ENCODE measurements around the gene GADD45B.
A peak's percentile ranks its signal among the peaks of the same experiment; 100 is the strongest.

The GADD45B gene

GRCh38 chr19:2475702-2476450, at the start of gene GADD45B:
GADD45B (plus strand) TSS chr19:2476127; CDS start chr19:2476359, 232 bp downstream.
- peak; percentile 94 for DNase-seq

DNA sequence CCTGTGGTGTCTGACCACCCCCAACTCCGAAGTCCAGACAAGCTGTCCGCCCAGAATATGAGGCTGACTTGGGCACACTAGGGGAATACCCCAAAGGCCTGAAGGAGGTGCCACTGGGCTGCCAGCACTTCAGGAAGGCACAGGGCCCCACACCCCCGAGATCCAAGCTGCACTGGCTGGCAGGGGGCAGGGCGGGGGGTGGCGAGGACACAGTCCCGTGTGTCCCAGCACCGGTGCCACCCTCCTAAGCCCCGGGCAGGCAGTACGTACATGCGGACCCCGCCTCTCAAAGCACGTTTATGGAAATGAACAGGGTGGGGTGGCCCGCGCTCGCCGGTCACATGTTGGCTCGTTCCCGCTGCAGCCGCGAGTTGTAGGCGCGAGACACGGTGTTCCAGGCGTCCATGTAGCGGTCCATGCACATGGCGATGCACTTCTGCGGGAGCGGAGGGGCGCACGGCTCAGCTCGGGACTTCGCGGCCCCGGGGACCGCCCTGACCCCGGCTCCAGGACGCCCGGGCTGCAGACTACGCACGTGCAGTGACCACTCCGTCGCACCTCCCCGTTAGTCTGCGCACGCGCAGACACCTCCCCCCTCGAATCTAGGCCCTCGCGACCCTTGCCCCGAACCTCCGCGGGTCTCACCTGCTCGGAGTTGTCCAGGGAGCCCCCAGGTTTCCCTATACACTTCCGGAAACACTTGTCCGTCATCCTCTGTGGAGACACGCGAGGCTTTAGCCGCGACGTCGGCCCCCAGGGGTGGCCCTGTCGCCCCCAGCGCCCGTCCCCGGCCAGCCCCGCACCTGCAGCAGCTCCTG, 49.1 kb upstream of the GADD45B start:
- no peak for DNase-seq

- DNase-seq, result peak; percentile 95
Observed at GRCh38 chr19:2427429-2428320, 48.3 kb upstream of the GADD45B start, which contains the start of gene TIMM13. TIMM13 (minus strand) TSS chr19:2427586; CDS start chr19:2427533, 53 bp downstream.

- DNase-seq, result no peak
Observed at GRCh38 chr19:2428321-2428690, 47.6 kb upstream of the GADD45B start.

GRCh38 chr19:2428756-2429711, 46.9 kb upstream of the GADD45B start:
- no peak for DNase-seq

GRCh38 chr19:2429917-2430535, 45.9 kb upstream of the GADD45B start:
- DNase-seq, result no peak

- no peak for DNase-seq
Observed at GRCh38 chr19:2431318-2432055, 44.4 kb upstream of the GADD45B start.

DNA sequence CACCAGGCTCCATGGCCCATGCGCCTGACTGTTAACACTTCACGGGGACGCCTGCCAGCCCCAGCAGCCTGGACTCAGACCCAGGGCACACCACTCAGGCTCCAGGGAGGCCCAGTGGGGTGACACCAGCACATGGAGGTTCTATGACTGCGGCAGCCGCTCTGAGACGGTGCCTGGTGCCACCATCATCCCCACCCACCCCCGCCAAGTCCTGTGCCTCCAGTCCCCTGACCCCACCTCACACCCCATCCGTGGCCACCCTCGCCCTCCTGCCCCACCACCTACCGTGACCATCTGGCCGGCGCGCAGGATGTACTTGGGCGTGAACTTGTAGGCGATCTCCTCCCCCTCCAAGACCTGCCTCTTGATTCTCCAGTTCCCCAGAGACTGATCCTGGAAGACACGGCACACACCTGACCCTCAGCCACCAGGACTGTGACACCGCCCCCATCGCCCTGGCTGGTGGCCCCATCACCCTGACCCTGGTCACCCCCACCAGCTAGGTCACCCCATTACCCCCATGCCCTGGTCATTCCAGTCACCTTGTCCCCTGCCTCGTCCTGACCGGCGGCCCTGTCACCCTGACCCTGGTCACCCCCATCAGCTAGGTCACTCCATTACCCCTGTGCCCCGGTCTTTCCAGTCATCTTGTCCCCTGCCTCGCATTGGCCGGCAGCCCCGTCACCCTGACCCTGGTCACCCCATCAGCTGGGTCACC, 43.6 kb upstream of the GADD45B start:
- no peak for DNase-seq

DNA sequence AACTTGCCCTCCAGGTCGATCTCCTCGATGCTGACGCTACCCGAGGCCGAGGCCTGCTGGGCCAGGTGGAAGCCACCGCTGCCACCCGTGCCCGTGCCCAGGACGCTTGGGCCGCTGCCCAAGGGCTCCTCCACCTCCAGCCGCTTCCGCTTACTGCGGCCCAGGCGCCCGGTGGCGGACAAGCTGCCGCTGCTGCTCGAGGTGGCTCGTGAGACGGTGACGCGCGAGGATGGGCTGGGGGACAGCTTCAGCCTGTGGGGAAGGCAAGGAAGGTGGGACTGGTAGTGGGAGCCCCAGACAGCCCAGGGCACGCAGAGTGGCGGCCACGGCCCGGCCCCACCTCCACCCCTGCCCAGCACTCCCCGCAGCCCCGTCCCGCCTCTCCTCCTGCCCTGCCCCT, 42.1 kb upstream of the GADD45B start:
- DNase-seq, result no peak

GRCh38 chr19:2434267-2434666, 41.7 kb upstream of the GADD45B start:
- no peak for DNase-seq

GRCh38 chr19:2434721-2435265, 41.1 kb upstream of the GADD45B start:
- DNase-seq, result no peak

GRCh38 chr19:2436384-2436783, 39.5 kb upstream of the GADD45B start:
- DNase-seq, result no peak

DNA sequence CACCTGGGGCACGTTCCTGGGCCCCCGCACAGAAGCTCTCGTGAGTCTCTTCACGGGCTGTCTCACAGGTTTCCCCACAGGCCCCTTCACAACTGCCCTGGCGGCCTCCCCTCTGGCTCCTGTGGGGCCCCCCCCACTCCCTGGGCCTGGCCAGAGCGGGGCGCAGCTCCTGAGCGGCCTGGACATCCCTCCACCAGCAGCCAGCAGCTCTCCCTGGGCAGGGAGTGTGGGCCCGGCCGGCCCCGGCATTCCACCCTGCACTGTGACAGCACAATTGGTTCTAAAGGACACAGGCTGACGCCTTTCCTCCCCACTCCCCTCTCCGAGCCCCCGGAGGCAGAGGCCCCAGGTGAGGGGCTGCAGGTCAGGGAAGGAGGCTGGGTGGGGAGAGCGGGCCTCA, 39.0 kb upstream of the GADD45B start:
- DNase-seq, result no peak

DNA sequence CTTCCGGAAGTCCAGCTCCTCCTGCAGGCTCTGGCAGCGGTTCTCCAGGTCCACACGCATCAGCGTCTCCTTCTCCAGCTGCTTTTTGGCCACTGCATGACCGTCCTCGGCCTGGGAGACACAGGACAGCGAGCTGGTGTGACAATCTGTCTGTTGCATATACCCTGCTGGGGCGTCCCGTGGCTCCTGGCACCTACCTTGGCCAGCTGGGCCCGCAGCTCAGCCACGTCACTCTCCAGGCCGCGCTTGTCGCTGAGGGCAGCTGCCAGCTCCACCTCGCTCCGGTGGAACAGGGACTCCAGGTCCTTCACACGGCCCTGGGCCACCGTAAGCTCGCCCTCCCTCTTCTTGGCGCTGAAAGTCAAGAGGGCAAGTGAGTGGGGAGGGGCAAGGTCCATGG, 37.7 kb upstream of the GADD45B start:
- DNase-seq, result no peak

GRCh38 chr19:2440515-2440914, 35.4 kb upstream of the GADD45B start:
- no peak for DNase-seq

DNA sequence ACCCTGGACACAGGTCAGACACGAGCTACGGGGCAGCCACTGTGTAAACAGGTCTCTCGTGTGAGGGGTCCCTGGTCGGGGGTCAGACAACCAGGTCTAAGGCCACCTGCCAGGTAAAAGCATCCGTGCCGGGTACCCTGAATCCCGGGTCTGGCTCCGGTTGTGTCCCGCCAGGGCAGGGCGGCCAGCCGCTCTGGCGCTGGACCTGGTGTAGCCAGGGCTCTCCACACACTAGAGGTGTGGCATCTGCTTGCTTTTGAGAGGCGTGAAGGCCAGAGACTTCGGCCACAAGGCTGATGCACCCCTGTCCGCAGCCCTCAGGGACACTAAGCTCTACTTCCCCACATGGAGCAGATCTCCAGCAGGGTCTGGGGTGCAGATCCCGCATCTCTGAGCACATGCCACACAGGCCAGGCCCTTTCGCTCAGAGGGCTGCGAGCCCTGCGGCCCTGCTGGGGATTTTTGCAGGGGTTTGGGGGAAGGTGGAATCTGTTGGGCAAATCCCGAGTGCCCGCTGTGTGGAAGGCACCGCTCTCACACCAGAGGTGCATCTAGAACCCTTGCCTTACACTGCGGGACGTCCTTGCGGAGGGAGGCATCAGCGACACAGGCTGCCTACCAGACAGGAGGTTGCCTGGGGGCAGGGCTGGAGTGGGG, 34.7 kb upstream of the GADD45B start:
- no peak for DNase-seq

GRCh38 chr19:2443116-2443784, 32.7 kb upstream of the GADD45B start:
- DNase-seq, result no peak

- no peak for DNase-seq
Observed at GRCh38 chr19:2443785-2444182, 32.1 kb upstream of the GADD45B start.

Measured in NCI-H1436 (cell line).